H1 (cell line): Measurements from ENCODE around the gene TBC1D24. TPM values are rescaled to one million over a fixed set of nuclear protein-coding genes. Genes with fewer than 3 reads are reported as not detected.
A peak's percentile ranks its signal among the peaks of the same experiment; 100 is the strongest.

Experiments used
- CTCF ChIA-PET: fragments of 300-600 bp; sonication (Branson Sonifier 250); formaldehyde crosslinking; loops from one replicate; lab custom pipeline; 2021; ENCODE audit not compliant: partially characterized antibody; lab: Charles Lee
- POLR2A ChIA-PET: fragments of 300-600 bp; sonication (Branson Sonifier 250); formaldehyde crosslinking; loops from one replicate; lab custom pipeline; 2021; ENCODE audit warnings: inconsistent platforms; ENCODE audit not compliant: partially characterized antibody; lab: Charles Lee
- DNase-seq, 2 experiments: peaks; one replicate each; pipeline versions ENCODE4 v3.0.0 to v3.0.0-alpha.2; 2010 to 2022; ENCODE audit warnings: low spot score in 2 of 2, low read depth in 1 of 2, mixed read lengths in 1 of 2
- FAIRE-seq: peaks from 2 replicates; lab custom pipeline; 2011; peaks lifted over from hg19 to GRCh38; lab: Jason Lieb, UNC
- H2AFZ ChIP-seq: 2 replicates; pipeline ENCODE4 v1.8.1; 2012; ENCODE audit warnings: low read length, inconsistent platforms
- H2AK5ac ChIP-seq: 2 replicates; pipeline ENCODE4 v1.6.1; 2013; ENCODE audit warnings: low read depth, low read length
- H2BK120ac ChIP-seq: replicated peaks from 2 replicates; pipeline ENCODE3; 2013; ENCODE audit warnings: low read depth, low read length, inconsistent platforms
- H2BK12ac ChIP-seq: 2 replicates; pipeline ENCODE4 v1.6.1; 2013; ENCODE audit warnings: low read depth, low read length
- H2BK15ac ChIP-seq: 2 replicates; pipeline ENCODE4 v1.6.1; 2013; ENCODE audit warnings: low read length
- H2BK20ac ChIP-seq: 2 replicates; pipeline ENCODE4 v1.6.1; 2013; ENCODE audit warnings: low read length
- H2BK5ac ChIP-seq: 2 replicates; pipeline ENCODE4 v1.6.1; 2013; ENCODE audit warnings: low read depth, low read length
- H3K14ac ChIP-seq: 2 replicates; pipeline ENCODE4 v1.6.1; 2013; ENCODE audit warnings: inconsistent platforms; ENCODE audit not compliant: insufficient read length
- H3K18ac ChIP-seq: 2 replicates; pipeline ENCODE4 v1.6.1; 2013; ENCODE audit warnings: low read length; ENCODE audit errors: extremely low read depth
- H3K23ac ChIP-seq: 2 replicates; pipeline ENCODE4 v1.6.1; 2013; ENCODE audit warnings: inconsistent platforms; ENCODE audit not compliant: insufficient read length
- H3K23me2 ChIP-seq: 2 replicates; pipeline ENCODE4 v1.6.1; 2013; ENCODE audit warnings: low read depth, low read length
- H3K27ac ChIP-seq: 2 replicates; pipeline ENCODE4 v1.6.1; 2011; ENCODE audit warnings: low read depth, low read length, inconsistent platforms
- H3K27me3 ChIP-seq, 4 experiments: replicated peaks in 1 of 4; 1 replicate in 1 of 4; 2 replicates in 3 of 4; pipeline versions ENCODE4 v1.6.1 to v1.8.1; 2011 to 2013; ENCODE audit warnings: low read length in 3 of 4, mild to moderate bottlenecking in 3 of 4, inconsistent platforms in 2 of 4, mixed read lengths in 2 of 4, moderate library complexity in 1 of 4; ENCODE audit not compliant: control insufficient read depth in 3 of 4, insufficient read depth in 3 of 4; ENCODE audit errors: extremely low read depth in 1 of 4
- H3K36me3 ChIP-seq, 4 experiments: 2 replicates each; pipeline versions ENCODE4 v1.6.1 to v1.8.1; 2011 to 2013; ENCODE audit warnings: mild to moderate bottlenecking in 4 of 4, low read length in 3 of 4, moderate library complexity in 2 of 4, control low read depth in 1 of 4, inconsistent platforms in 1 of 4; ENCODE audit not compliant: insufficient read depth in 4 of 4, control insufficient read depth in 2 of 4
- H3K4ac ChIP-seq: replicated peaks from 2 replicates; pipeline ENCODE3; 2013; ENCODE audit warnings: low read length, low read depth, mixed read lengths, inconsistent platforms; ENCODE audit not compliant: insufficient read length
- H3K4me1 ChIP-seq, 4 experiments: replicated peaks in 1 of 4; 1 replicate in 1 of 4; 2 replicates in 3 of 4; pipeline versions ENCODE4 v1.6.1 to v1.8.1; 2011 to 2013; ENCODE audit warnings: low read length in 3 of 4, inconsistent platforms in 2 of 4, mixed read lengths in 1 of 4; ENCODE audit not compliant: insufficient read depth in 4 of 4, control insufficient read depth in 3 of 4
- H3K4me2 ChIP-seq, 2 experiments: 2 replicates each; pipeline versions ENCODE4 v1.6.1 to v1.8.1; 2011 to 2013; ENCODE audit warnings: low read depth in 2 of 2, low read length in 2 of 2, control low read depth in 1 of 2, inconsistent platforms in 1 of 2, mild to moderate bottlenecking in 1 of 2; ENCODE audit not compliant: insufficient read depth in 1 of 2
- H3K4me3 ChIP-seq, 4 experiments: fragments of 200-600, 300-600 bp in 1 of 4; sonication (generic), shearing (Covaris generic), sonication (Bioruptor Twin) in 1 of 4; 2 replicates each; pipeline versions ENCODE4 v1.5.1 to v1.8.1; 2011 to 2016; ENCODE audit warnings: low read length in 4 of 4, low read depth in 3 of 4, control low read depth in 2 of 4, inconsistent platforms in 2 of 4, mild to moderate bottlenecking in 2 of 4, mixed read lengths in 1 of 4, moderate library complexity in 1 of 4; ENCODE audit not compliant: insufficient read depth in 2 of 4; ENCODE audit errors: extremely low read depth in 1 of 4
- H3K56ac ChIP-seq: replicated peaks from 2 replicates; pipeline ENCODE3; 2013; ENCODE audit warnings: low read depth, mild to moderate bottlenecking, mixed read lengths, low read length, inconsistent platforms; ENCODE audit not compliant: insufficient read length
- H3K79me1 ChIP-seq: 2 replicates; pipeline ENCODE4 v1.6.1; 2013; ENCODE audit warnings: low read depth, low read length, control low read depth
- H3K79me2 ChIP-seq, 2 experiments: 2 replicates each; pipeline versions ENCODE4 v1.6.1 to v1.8.1; 2012 to 2013; ENCODE audit warnings: low read length in 2 of 2, mild to moderate bottlenecking in 2 of 2, inconsistent platforms in 1 of 2; ENCODE audit not compliant: insufficient read depth in 2 of 2, control insufficient read depth in 1 of 2
- H3K9ac ChIP-seq, 4 experiments: replicated peaks in 1 of 4; 1 replicate in 1 of 4; 2 replicates in 3 of 4; pipeline versions ENCODE4 v1.6.1 to v1.8.1; 2011 to 2013; ENCODE audit warnings: low read depth in 3 of 4, low read length in 3 of 4, control low read depth in 2 of 4, mild to moderate bottlenecking in 2 of 4, moderate library complexity in 2 of 4, inconsistent platforms in 1 of 4; ENCODE audit errors: extremely low read depth in 1 of 4
- H3K9me3 ChIP-seq, 2 experiments: 2 replicates each; pipeline versions ENCODE4 v1.6.1 to v1.8.1; 2012 to 2013; ENCODE audit warnings: mild to moderate bottlenecking in 2 of 2, moderate library complexity in 2 of 2, control low read depth in 1 of 2, inconsistent platforms in 1 of 2, low read depth in 1 of 2, low read length in 1 of 2, mixed read lengths in 1 of 2; ENCODE audit not compliant: insufficient read depth in 2 of 2
- H4K20me1 ChIP-seq, 2 experiments: replicated peaks in 1 of 2; 2 replicates each; pipeline versions ENCODE3 to v1.8.1; 2011 to 2013; ENCODE audit warnings: inconsistent platforms in 2 of 2, low read length in 2 of 2, mild to moderate bottlenecking in 1 of 2; ENCODE audit not compliant: insufficient read depth in 2 of 2, control insufficient read depth in 1 of 2
- H4K5ac ChIP-seq: 2 replicates; pipeline ENCODE4 v1.6.1; 2013; ENCODE audit warnings: low read length, low read depth, mixed read lengths, inconsistent platforms; ENCODE audit not compliant: insufficient read length
- H4K8ac ChIP-seq: 2 replicates; pipeline ENCODE4 v1.8.0; 2013; ENCODE audit warnings: mild to moderate bottlenecking, moderate library complexity, low read length, inconsistent platforms; ENCODE audit not compliant: insufficient read depth; ENCODE audit errors: extremely low read depth
- H4K91ac ChIP-seq: replicated peaks from 2 replicates; pipeline ENCODE3; 2013; ENCODE audit warnings: low read length, mixed read lengths, inconsistent platforms; ENCODE audit not compliant: insufficient read length
- CTBP2 ChIP-seq: IDR thresholded peaks from 2 replicates; pipeline ENCODE4 v1.7.0; 2011; ENCODE audit warnings: borderline replicate concordance, mild to moderate bottlenecking, moderate library complexity, mixed read lengths, low read length; ENCODE audit not compliant: insufficient read depth, insufficient read length
- WGBS, 2 experiments: shearing (Covaris generic) in 1 of 2; methylation state at CpG; one replicate each; pipeline versions ENCODE4 v1.1.6 to v1.1.7; 2013 to 2015; ENCODE audit warnings: low lambda C conversion rate in 2 of 2, mixed read lengths in 2 of 2, inconsistent platforms in 1 of 2, low coverage in 1 of 2, missing lambda C conversion rate in 1 of 2; ENCODE audit not compliant: insufficient replicate concordance in 2 of 2, insufficient coverage in 1 of 2, insufficient read length in 1 of 2; ENCODE audit errors: extremely low coverage in 1 of 2, missing lambda C conversion rate in 1 of 2; 5-methylcytosine and 5-hydroxymethylcytosine counted together
- polyA plus RNA-seq, 7 experiments: library from polyadenylated mRNA; depleted of rRNA in 3 of 7; stranded (reverse) in 5 of 7; unstranded in 2 of 7; fragments of >200 nt in 5 of 7; fragments of 200-250 nt in 2 of 7; gene quantifications; 1 replicate in 5 of 7; 2 replicates in 1 of 7; 4 replicates in 1 of 7; pipeline versions ENCODE4 v1.2.1 to v1.2.3, GENCODE V29; 2011 to 2013; ENCODE audit warnings: missing spikeins in 2 of 7, mixed read lengths in 2 of 7
- total RNA-seq: library from RNA; stranded (reverse); fragmentation: NEBNext Ultra II Directional; extraction: Animal tissue kit (Norgen Biotek cat#: 25700); gene quantifications from 2 replicates; pipeline ENCODE4 v1.2.1, GENCODE V29; 2021
- TF ChIP-seq, protein P1 (sequence below), 3 experiments: IDR thresholded peaks; 1 replicate in 2 of 3; 2 replicates in 1 of 3; pipeline versions ENCODE4 v1.5.1 to v1.6.1; 2011; ENCODE audit warnings: low read length in 3 of 3, mild to moderate bottlenecking in 3 of 3, inconsistent platforms in 2 of 3, low read depth in 1 of 3, moderate library complexity in 1 of 3; ENCODE audit not compliant: insufficient read depth in 1 of 3; ENCODE audit errors: control extremely low read depth in 1 of 3

The TBC1D24 gene
- total and polyA plus RNA-seq, 2 of the 8 experiments (the other 6 are each of a cell fraction or from before 2014, with no cell fraction given), result 8.7 to 21.5 TPM

DNA sequence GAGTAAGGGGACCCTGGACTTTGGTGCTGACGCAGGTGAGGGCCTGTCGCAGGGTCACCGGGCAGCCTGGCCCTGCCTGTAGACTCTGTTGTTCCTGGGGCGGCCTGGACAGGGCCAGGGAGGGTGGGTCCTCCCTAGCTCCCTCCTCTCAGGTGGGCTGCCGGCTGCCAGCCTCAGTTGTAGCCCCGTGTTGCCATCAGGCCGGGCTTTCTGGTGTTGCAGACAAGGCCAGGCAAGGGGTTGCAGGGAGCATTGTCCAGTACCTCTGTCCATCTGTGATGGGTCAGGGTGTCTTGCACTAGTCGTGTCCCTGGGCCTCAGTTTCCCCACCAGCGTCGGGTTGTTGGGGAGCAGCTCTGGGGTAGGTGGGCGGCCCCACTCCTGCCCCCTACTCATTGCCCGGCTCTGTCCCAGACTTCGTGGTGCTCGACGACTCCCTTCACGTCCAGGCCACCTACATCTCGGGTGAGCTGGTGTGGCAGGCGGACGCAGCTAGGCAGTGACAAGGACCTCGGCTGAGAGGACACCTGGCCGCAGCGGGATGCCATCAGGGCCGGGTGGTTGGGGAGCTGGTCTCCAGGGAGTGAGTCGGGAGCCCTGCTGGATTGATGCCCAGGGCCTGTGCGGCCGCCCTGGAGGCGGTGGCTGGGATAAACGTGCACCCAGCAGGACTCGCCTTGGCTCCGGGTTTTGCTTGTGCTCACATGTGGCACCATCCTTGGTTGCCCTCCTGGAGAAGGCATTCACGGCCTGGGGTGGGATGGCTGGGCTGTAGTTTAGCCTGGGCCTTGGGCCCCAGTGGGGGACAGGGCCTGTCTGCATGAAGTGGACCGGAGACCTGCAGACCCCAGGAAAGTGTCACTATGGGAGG lies 54.4 kb downstream of the TBC1D24 start:
- H3K4me3 ChIP-seq, result no peak overlapping the region
- no peak overlapping the region for H3K9ac ChIP-seq
- WGBS, 2 experiments, result 91% methylated on average over 28 of the region's 32 CpGs; no CpG with 5 or more reads in 1 of the 2 experiments
- H2BK20ac ChIP-seq, result no peak overlapping the region
- no peak overlapping the region for H2AFZ ChIP-seq
- no peaks in the 10 kb centered on the region for H3K79me2 ChIP-seq
- H2BK120ac ChIP-seq, result no peak overlapping the region
- no peaks in the 10 kb centered on the region for H3K79me1 ChIP-seq
- no peak for FAIRE-seq
- H3K4ac ChIP-seq, result no peak overlapping the region
- no peak overlapping the region for H3K18ac ChIP-seq
- CTCF ChIA-PET, result interaction anchor here (0.7 to 1.1 kb wide), 4 partner anchors 15 to 90 kb away, joined by 3 to 5 read pairs (median 4); no protein-coding TSS in a partner anchor
- no peak overlapping the region for H3K4me2 ChIP-seq
- peaks cover 0 to 17% of the 10 kb centered on the region in 2 experiments for H4K20me1 ChIP-seq
- no peak overlapping the region for H3K27ac ChIP-seq
- H3K9me3 ChIP-seq, result no peaks in the 10 kb centered on the region
- POLR2A ChIA-PET, result interaction anchor here (1.7 to 5.6 kb wide), 2 partner anchors 8 to 375 kb away, joined by 3 to 108 read pairs; partner anchors contain the start of gene AMDHD2
- H2BK15ac ChIP-seq, result no peak overlapping the region
- peaks cover 0 to 9% (median 7%) of the 10 kb centered on the region in 4 experiments; a peak in 4 of 7 replicates for H3K4me1 ChIP-seq
- H2BK12ac ChIP-seq, result no peak overlapping the region
- H3K23me2 ChIP-seq, result peaks cover 14% of the 10 kb centered on the region
- no peak overlapping the region for H4K8ac ChIP-seq
- H4K5ac ChIP-seq, result no peak overlapping the region
- H3K14ac ChIP-seq, result no peak overlapping the region
- H3K56ac ChIP-seq, result no peak overlapping the region
- H3K36me3 ChIP-seq, result peaks cover 5 to 20% (median 10%) of the 10 kb centered on the region in 4 experiments; a peak in 7 of 8 replicates
- no peak overlapping the region; the same call in 1 of the 2 replicates for H2BK5ac ChIP-seq
- no peak overlapping the region for H2AK5ac ChIP-seq
- no peak for DNase-seq
- H3K23ac ChIP-seq, result no peak overlapping the region
- TF ChIP-seq, protein P1, sequence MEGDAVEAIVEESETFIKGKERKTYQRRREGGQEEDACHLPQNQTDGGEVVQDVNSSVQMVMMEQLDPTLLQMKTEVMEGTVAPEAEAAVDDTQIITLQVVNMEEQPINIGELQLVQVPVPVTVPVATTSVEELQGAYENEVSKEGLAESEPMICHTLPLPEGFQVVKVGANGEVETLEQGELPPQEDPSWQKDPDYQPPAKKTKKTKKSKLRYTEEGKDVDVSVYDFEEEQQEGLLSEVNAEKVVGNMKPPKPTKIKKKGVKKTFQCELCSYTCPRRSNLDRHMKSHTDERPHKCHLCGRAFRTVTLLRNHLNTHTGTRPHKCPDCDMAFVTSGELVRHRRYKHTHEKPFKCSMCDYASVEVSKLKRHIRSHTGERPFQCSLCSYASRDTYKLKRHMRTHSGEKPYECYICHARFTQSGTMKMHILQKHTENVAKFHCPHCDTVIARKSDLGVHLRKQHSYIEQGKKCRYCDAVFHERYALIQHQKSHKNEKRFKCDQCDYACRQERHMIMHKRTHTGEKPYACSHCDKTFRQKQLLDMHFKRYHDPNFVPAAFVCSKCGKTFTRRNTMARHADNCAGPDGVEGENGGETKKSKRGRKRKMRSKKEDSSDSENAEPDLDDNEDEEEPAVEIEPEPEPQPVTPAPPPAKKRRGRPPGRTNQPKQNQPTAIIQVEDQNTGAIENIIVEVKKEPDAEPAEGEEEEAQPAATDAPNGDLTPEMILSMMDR (IDR thresholded peaks at IDR 0.05; ENCODE audit: control extremely low read depth in 1 of 3, insufficient read depth in 1 of 3, low read depth in 1 of 3, low read length in 3 of 3), result peak; percentile 15 to 39 (median 22); a peak in 3 of 4 replicates
- no peak for TF ChIP-seq CTBP2
- H4K91ac ChIP-seq, result no peak overlapping the region
- H3K27me3 ChIP-seq, result no peaks in the 10 kb centered on the region
